IMR-90 (cell line): ENCODE results near the gene TBX10. TPM values are rescaled to one million over a fixed set of nuclear protein-coding genes. Genes with fewer than 3 reads are reported as not detected.
A peak's percentile ranks its signal among the peaks of the same experiment; 100 is the strongest.

Experiments used
- ATAC-seq: fragments of 200-7000 bp; cut with Tn5 transposase; 2 replicates; pipeline ENCODE4 v1.9.1; 2020; ENCODE audit warnings: low read depth, mild to moderate bottlenecking, moderate library complexity
- BruUV-seq: library from RNA; stranded (reverse); fragments of 400-500 nt; replicated peaks from 2 replicates; lab custom pipeline; 2021; lab: Mats Ljungman, UMichigan
- CTCF ChIA-PET: fragments of 300-600 bp; formaldehyde crosslinking; extraction: SDS; loops from one replicate; lab custom pipeline; 2021; ENCODE audit warnings: antibody characterized with exemption; lab: Yijun Ruan, JAX
- POLR2A ChIA-PET: fragments of 300-600 bp; sonication (Branson Sonifier 250); formaldehyde crosslinking; loops from one replicate; lab custom pipeline; 2022; ENCODE audit warnings: antibody characterized with exemption; ENCODE audit not compliant: unreplicated experiment; lab: Charles Lee
- DNase-seq: peaks from one replicate; pipeline ENCODE4 v3.0.0; 2013
- H2AFZ ChIP-seq: replicated peaks from 2 replicates; pipeline ENCODE3; 2013; ENCODE audit warnings: low read length, mild to moderate bottlenecking; ENCODE audit not compliant: poor library complexity
- H2AK5ac ChIP-seq: 2 replicates; pipeline ENCODE4 v1.6.1; 2013; ENCODE audit warnings: low read depth, low read length, inconsistent platforms
- H2AK9ac ChIP-seq: replicated peaks from 2 replicates; pipeline ENCODE3; 2013; ENCODE audit warnings: mild to moderate bottlenecking, low read depth, low read length, moderate library complexity; ENCODE audit not compliant: poor library complexity
- H2BK120ac ChIP-seq: 2 replicates; pipeline ENCODE4 v1.6.1; 2013; ENCODE audit warnings: low read depth, low read length, inconsistent platforms
- H2BK15ac ChIP-seq: 3 replicates; pipeline ENCODE4 v1.6.1; 2013; ENCODE audit warnings: low read depth, low read length, inconsistent platforms
- H2BK20ac ChIP-seq: 2 replicates; pipeline ENCODE4 v1.6.1; 2013; ENCODE audit warnings: low read depth, mild to moderate bottlenecking, inconsistent platforms, low read length, moderate library complexity
- H2BK5ac ChIP-seq: 2 replicates; pipeline ENCODE4 v1.6.1; 2013; ENCODE audit warnings: mild to moderate bottlenecking, low read depth, low read length, inconsistent platforms; ENCODE audit not compliant: poor library complexity, severe bottlenecking
- H3K14ac ChIP-seq: replicated peaks from 2 replicates; pipeline ENCODE4 v1.6.1; 2013; ENCODE audit warnings: low read depth, low read length, inconsistent platforms
- H3K18ac ChIP-seq: 2 replicates; pipeline ENCODE4 v1.6.1; 2013; ENCODE audit warnings: low read depth, low read length, control low read depth
- H3K23ac ChIP-seq: 2 replicates; pipeline ENCODE4 v1.6.1; 2013; ENCODE audit warnings: low read depth, low read length, inconsistent platforms
- H3K27ac ChIP-seq: 2 replicates; pipeline ENCODE4 v1.5.1; 2013; ENCODE audit warnings: mild to moderate bottlenecking, control low read depth, low read length; ENCODE audit not compliant: insufficient read depth
- H3K27me3 ChIP-seq: 2 replicates; pipeline ENCODE4 v1.6.1; 2013; ENCODE audit warnings: low read length; ENCODE audit not compliant: control insufficient read depth, insufficient read depth
- H3K36me3 ChIP-seq: 2 replicates; pipeline ENCODE4 v1.6.1; 2013; ENCODE audit warnings: low read length, mixed read lengths; ENCODE audit not compliant: control insufficient read depth, insufficient read depth
- H3K4ac ChIP-seq: 2 replicates; pipeline ENCODE4 v1.6.1; 2013; ENCODE audit warnings: low read depth, low read length, inconsistent platforms
- H3K4me1 ChIP-seq: 2 replicates; pipeline ENCODE4 v1.6.1; 2013; ENCODE audit warnings: low read length, mixed read lengths; ENCODE audit not compliant: control insufficient read depth, insufficient read depth
- H3K4me2 ChIP-seq: 2 replicates; pipeline ENCODE4 v1.6.1; 2013; ENCODE audit warnings: low read depth, mild to moderate bottlenecking, control low read depth, low read length, moderate library complexity
- H3K4me3 ChIP-seq: 2 replicates; pipeline ENCODE4 v1.5.1; 2013; ENCODE audit warnings: low read depth, mild to moderate bottlenecking, control low read depth, low read length, moderate library complexity; ENCODE audit not compliant: insufficient read depth
- H3K56ac ChIP-seq: 2 replicates; pipeline ENCODE4 v1.6.1; 2013; ENCODE audit warnings: low read length, inconsistent platforms; ENCODE audit not compliant: insufficient read depth; ENCODE audit errors: extremely low read depth
- H3K79me1 ChIP-seq, 2 experiments: 2 replicates each; pipeline ENCODE4 v1.6.1; 2013; ENCODE audit warnings: low read length in 2 of 2, inconsistent platforms in 1 of 2, low read depth in 1 of 2
- H3K9ac ChIP-seq: 2 replicates; pipeline ENCODE4 v1.6.1; 2013; ENCODE audit warnings: low read depth, low read length, control low read depth
- H3K9me1 ChIP-seq: 2 replicates; pipeline ENCODE4 v1.6.1; 2013; ENCODE audit warnings: low read length, inconsistent platforms; ENCODE audit not compliant: insufficient read depth
- H3K9me3 ChIP-seq: 2 replicates; pipeline ENCODE4 v1.6.1; 2013; ENCODE audit warnings: low read length; ENCODE audit not compliant: control insufficient read depth, insufficient read depth
- H4K20me1 ChIP-seq: 2 replicates; pipeline ENCODE4 v1.6.1; 2013; ENCODE audit warnings: low read length, inconsistent platforms; ENCODE audit not compliant: insufficient read depth
- H4K5ac ChIP-seq: 2 replicates; pipeline ENCODE4 v1.6.1; 2013; ENCODE audit warnings: mild to moderate bottlenecking, low read depth, low read length, control low read depth
- H4K8ac ChIP-seq, 2 experiments: 2 replicates each; pipeline ENCODE4 v1.6.1; 2013; ENCODE audit warnings: low read depth in 2 of 2, low read length in 2 of 2, control low read depth in 1 of 2, inconsistent platforms in 1 of 2
- H4K91ac ChIP-seq: 2 replicates; pipeline ENCODE4 v1.6.1; 2013; ENCODE audit warnings: low read depth, low read length, inconsistent platforms; ENCODE audit not compliant: insufficient read depth
- BHLHE40 ChIP-seq: fragments of 150-350 bp; IDR thresholded peaks from 2 replicates; pipeline ENCODE4 v1.6.1; 2016; ENCODE audit warnings: mild to moderate bottlenecking, low read depth, low read length
- CEBPB ChIP-seq: IDR thresholded peaks from 2 replicates; pipeline ENCODE4 v1.6.1; 2012; ENCODE audit warnings: low read depth, low read length, improper control_type of control experiment
- CHD1 ChIP-seq: IDR thresholded peaks from 2 replicates; pipeline ENCODE4 v1.6.1; 2012; ENCODE audit warnings: low read depth, low read length, improper control_type of control experiment
- ELK1 ChIP-seq: fragments of 150-350 bp; IDR thresholded peaks from 2 replicates; pipeline ENCODE4 v1.6.1; 2016; ENCODE audit warnings: low read depth, mild to moderate bottlenecking, low read length, moderate library complexity, borderline replicate concordance
- FOS ChIP-seq: fragments of 150-350 bp; IDR thresholded peaks from 2 replicates; pipeline ENCODE4 v1.6.1; 2016; ENCODE audit warnings: low read depth, low read length
- MAFK ChIP-seq: IDR thresholded peaks from 2 replicates; pipeline ENCODE4 v1.6.1; 2012; ENCODE audit warnings: low read depth, low read length, improper control_type of control experiment
- MAZ ChIP-seq: IDR thresholded peaks from 2 replicates; pipeline ENCODE4 v1.6.1; 2012; ENCODE audit warnings: low read depth, mild to moderate bottlenecking, low read length, improper control_type of control experiment, moderate library complexity, borderline replicate concordance
- MXI1 ChIP-seq: IDR thresholded peaks from 2 replicates; pipeline ENCODE4 v1.6.1; 2012; ENCODE audit warnings: low read depth, mild to moderate bottlenecking, low read length, moderate library complexity, borderline replicate concordance
- NFE2L2 ChIP-seq: fragments of 150-350 bp; IDR thresholded peaks from 2 replicates; pipeline ENCODE4 v1.6.1; 2016; ENCODE audit warnings: low read depth, mild to moderate bottlenecking, low read length
- POLR2A ChIP-seq: IDR thresholded peaks from 2 replicates; pipeline ENCODE4 v1.6.1; 2012; ENCODE audit warnings: mild to moderate bottlenecking, low read depth, low read length
- RCOR1 ChIP-seq: IDR thresholded peaks from 2 replicates; pipeline ENCODE4 v1.6.1; 2012; ENCODE audit warnings: mild to moderate bottlenecking, low read length, improper control_type of control experiment; ENCODE audit not compliant: insufficient replicate concordance
- RFX5 ChIP-seq: IDR thresholded peaks from 2 replicates; pipeline ENCODE4 v1.8.0; 2012; ENCODE audit warnings: low read depth, mild to moderate bottlenecking, low read length, moderate library complexity
- SMC3 ChIP-seq: fragments of 150-350 bp; IDR thresholded peaks from 2 replicates; pipeline ENCODE4 v1.6.1; 2016; ENCODE audit warnings: low read depth, mild to moderate bottlenecking, antibody characterized with exemption, low read length, moderate library complexity
- WGBS, 2 experiments: methylation state at CpG; one replicate each; pipeline versions ENCODE4 v1.1.5 to v1.1.7; 2013; ENCODE audit warnings: missing lambda C conversion rate in 2 of 2; ENCODE audit not compliant: insufficient read length in 1 of 2; ENCODE audit errors: extremely low coverage in 2 of 2; 5-methylcytosine and 5-hydroxymethylcytosine counted together
- dilution Hi-C: fragments of 300-500 bp; cut with HindIII; formaldehyde crosslinking; loops from one replicate; pipeline ENCODE4 v1.14.3; 2018; ENCODE audit warnings: low sequenced_read_pairs; ENCODE audit not compliant: unreplicated experiment
- in situ Hi-C: fragments of 300-500 bp; cut with MboI; formaldehyde crosslinking; loops from 3 replicates; pipeline ENCODE4 v1.14.3; 2019; ENCODE audit warnings: low sequenced_read_pairs, inconsistent platforms, mixed read lengths
- intact Hi-C: fragments of 100-400 bp; cut with micrococcal nuclease; formaldehyde crosslinking; loops from 2 replicates; pipeline ENCODE4 v1.10.0; 2022
- polyA plus RNA-seq, 3 experiments: library from polyadenylated mRNA; depleted of rRNA; stranded (reverse); fragments of >200 nt; gene quantifications; 2 replicates each; pipeline ENCODE4 v1.2.3, GENCODE V29; 2012; ENCODE audit warnings: low replicate concordance in 1 of 3
- total RNA-seq: library from RNA; depleted of rRNA; stranded (reverse); fragments of >200 nt; gene quantifications from 2 replicates; pipeline ENCODE4 v1.2.3, GENCODE V29; 2012
- TF ChIP-seq, protein P1 (sequence below): fragments of 150-350 bp; IDR thresholded peaks from 2 replicates; pipeline ENCODE4 v1.6.1; 2017; ENCODE audit warnings: mild to moderate bottlenecking, antibody characterized with exemption, low read length, low read depth

Gene TBX10
- total and polyA plus RNA-seq, 2 of the 4 experiments (the other 2 are of a cell fraction), result not detected

GRCh38 chr11:67606492-67607295 lies 32.9 kb downstream of the TBX10 start, which contains the start of gene NDUFV1:
Gene NDUFV1 (plus strand): TSS chr11:67606936. CDS start chr11:67607005, 69 bp downstream.
- no peaks in the 10 kb centered on the region for H3K9me1 ChIP-seq
- 0 out of 2 replicates have a peak within 1 kb of the TSS, but pooled peaks have one; percentile 10 for H3K56ac ChIP-seq
- H3K27me3 ChIP-seq, result peaks cover 2% of the 10 kb centered on the region; the same call in 1 of the 2 replicates
- peak within 1 kb of the TSS; percentile 50; the same call in 1 of the 2 replicates for H4K91ac ChIP-seq
- dilution Hi-C loops (no loop called here), intact Hi-C loops (no loop called here), in situ Hi-C loops (no loop called here)
- H3K4me1 ChIP-seq, result peaks cover 6% of the 10 kb centered on the region; the same call in 1 of the 2 replicates
- 0 out of 2 replicates have a peak, but pooled peaks cover 4% of the 10 kb centered on the region for H3K9me3 ChIP-seq
- H3K4me3 ChIP-seq, result peak within 1 kb of the TSS; percentile 91
- H3K23ac ChIP-seq, result no peak within 1 kb of the TSS
- no peak within 1 kb of the TSS for H2BK120ac ChIP-seq
- peak within 1 kb of the TSS; percentile 66 for H3K14ac ChIP-seq
- H3K27ac ChIP-seq, result peak within 1 kb of the TSS; percentile 69
- 0% methylated on average over 45 of the region's 69 CpGs; no CpG with 5 or more reads in 1 of the 2 experiments for WGBS, 2 experiments
- peak within 1 kb of the TSS; percentile 97 for H3K4me2 ChIP-seq
- peaks cover 18 to 22% of the 10 kb centered on the region in 2 experiments for H3K79me1 ChIP-seq
- ChIA-PET POLR2A (no interaction called here), CTCF (no interaction called here)
- peak within 1 kb of the TSS; percentile 33 for H2AK5ac ChIP-seq
- peak; percentile 87 for DNase-seq
- no peaks in the 10 kb centered on the region for H4K20me1 ChIP-seq
- H3K36me3 ChIP-seq, result peaks cover 22% of the 10 kb centered on the region
- H2AFZ ChIP-seq, result peak within 1 kb of the TSS; percentile 96
- no TSS peak for BruUV-seq
- peak within 1 kb of the TSS; percentile 86 to 94 for H4K8ac ChIP-seq
- H2AK9ac ChIP-seq, result peak within 1 kb of the TSS; percentile 93
- peak within 1 kb of the TSS; percentile 63 for H2BK5ac ChIP-seq
- peak within 1 kb of the TSS; percentile 82 for H4K5ac ChIP-seq
- H2BK20ac ChIP-seq, result no peak within 1 kb of the TSS
- peak; percentile 100 for ATAC-seq
- H3K9ac ChIP-seq, result peak within 1 kb of the TSS; percentile 82
- 0 out of 2 replicates have a peak within 1 kb of the TSS, but pooled peaks have one; percentile 7 for H3K18ac ChIP-seq
- H3K4ac ChIP-seq, result peak within 1 kb of the TSS; percentile 88
- H2BK15ac ChIP-seq, result no peak within 1 kb of the TSS
- TF ChIP-seq MXI1 (peak; percentile 70), FOS (0 out of 2 replicates have a peak, but pooled peaks have one; percentile 3), POLR2A (peak; percentile 73; the same call in 1 of the 2 replicates), RFX5 (no peak), BHLHE40 (no peak), RCOR1 (no peak), MAFK (no peak), SMC3 (no peak), MAZ (peak; percentile 67; the same call in 1 of the 2 replicates), CEBPB (no peak), ELK1 (no peak), CHD1 (no peak), NFE2L2 (no peak)
- TF ChIP-seq, protein P1, sequence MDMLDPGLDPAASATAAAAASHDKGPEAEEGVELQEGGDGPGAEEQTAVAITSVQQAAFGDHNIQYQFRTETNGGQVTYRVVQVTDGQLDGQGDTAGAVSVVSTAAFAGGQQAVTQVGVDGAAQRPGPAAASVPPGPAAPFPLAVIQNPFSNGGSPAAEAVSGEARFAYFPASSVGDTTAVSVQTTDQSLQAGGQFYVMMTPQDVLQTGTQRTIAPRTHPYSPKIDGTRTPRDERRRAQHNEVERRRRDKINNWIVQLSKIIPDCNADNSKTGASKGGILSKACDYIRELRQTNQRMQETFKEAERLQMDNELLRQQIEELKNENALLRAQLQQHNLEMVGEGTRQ, result peak; percentile 56
